GM19035 (cell line): ENCODE results near the gene NELL1.
A peak's percentile ranks its signal among the peaks of the same experiment; 100 is the strongest.

Source experiments
- ATAC-seq: cut with Tn5 transposase; IDR thresholded peaks from one replicate; pipeline ENCODE4 v1.9.1; 2021; ENCODE audit not compliant: unreplicated experiment

Gene NELL1

GRCh38 chr11:20668844-20669819 lies at the start of gene NELL1:
TSS of gene NELL1 (plus strand) at chr11:20669586.
- ATAC-seq: no peak

- no peak for ATAC-seq
Observed at GRCh38 chr11:20620988-20621387, 48.4 kb upstream of the NELL1 start.

- ATAC-seq: no peak
Observed at GRCh38 chr11:20621679-20622078, 47.7 kb upstream of the NELL1 start.

- ATAC-seq: no peak
Observed at GRCh38 chr11:20623252-20623651, 46.1 kb upstream of the NELL1 start.

- ATAC-seq: no peak
Observed at GRCh38 chr11:20626279-20626678, 43.1 kb upstream of the NELL1 start.

GRCh38 chr11:20627026-20627425 lies 42.4 kb upstream of the NELL1 start:
- ATAC-seq: no peak

- ATAC-seq: no peak
Observed at GRCh38 chr11:20627701-20628100, 41.7 kb upstream of the NELL1 start.

- no peak for ATAC-seq
Observed at GRCh38 chr11:20631519-20632168, 37.7 kb upstream of the NELL1 start.

- no peak for ATAC-seq
Observed at GRCh38 chr11:20632169-20632532, 37.2 kb upstream of the NELL1 start.

- ATAC-seq: no peak
Observed at GRCh38 chr11:20634044-20634443, 35.3 kb upstream of the NELL1 start.

- no peak for ATAC-seq
Observed at GRCh38 chr11:20634781-20635180, 34.6 kb upstream of the NELL1 start.

- ATAC-seq: no peak
Observed at GRCh38 chr11:20638074-20638473, 31.3 kb upstream of the NELL1 start.

GRCh38 chr11:20639688-20640087 lies 29.7 kb upstream of the NELL1 start:
- ATAC-seq: no peak

- ATAC-seq: no peak
Observed at GRCh38 chr11:20640401-20640800, 29.0 kb upstream of the NELL1 start.

GRCh38 chr11:20644360-20644759 lies 25.0 kb upstream of the NELL1 start:
- no peak for ATAC-seq

GRCh38 chr11:20647976-20648565 lies 21.3 kb upstream of the NELL1 start:
- ATAC-seq: peak; percentile 67

- ATAC-seq: no peak
Observed at GRCh38 chr11:20652150-20652806, 17.1 kb upstream of the NELL1 start.

- ATAC-seq: no peak
Observed at GRCh38 chr11:20654038-20654437, 15.3 kb upstream of the NELL1 start.

- no peak for ATAC-seq
Observed at GRCh38 chr11:20656901-20657300, 12.5 kb upstream of the NELL1 start.

GRCh38 chr11:20658135-20658534 lies 11.3 kb upstream of the NELL1 start:
- ATAC-seq: no peak

GRCh38 chr11:20661445-20661844 lies 7.9 kb upstream of the NELL1 start:
- ATAC-seq: no peak
